GM21576 (cell line): ENCODE data around the gene AAK1.
A peak's percentile ranks its signal among the peaks of the same experiment; 100 is the strongest.
"Not testable (repeated sequence)": the region's sequence is repeated elsewhere in the genome, so short reads cannot be mapped to it uniquely, and the experiment has no call there.

Source experiments
- ATAC-seq: cut with Tn5 transposase; IDR thresholded peaks from one replicate; pipeline ENCODE4 v1.9.1; 2021; ENCODE audit warnings: mild to moderate bottlenecking, moderate library complexity; ENCODE audit not compliant: unreplicated experiment

Gene AAK1

GRCh38 chr2:69660637-69661036, 17.1 kb upstream of the AAK1 start:
- ATAC-seq, result no peak

- ATAC-seq, result no peak
Measured at GRCh38 chr2:69659941-69660483, 16.5 kb upstream of the AAK1 start.

- no peak for ATAC-seq
Measured at GRCh38 chr2:69659349-69659748, 15.8 kb upstream of the AAK1 start.

- ATAC-seq, result no peak
Measured at GRCh38 chr2:69652206-69652605, 8.7 kb upstream of the AAK1 start.

GRCh38 chr2:69647196-69647595, 3.7 kb upstream of the AAK1 start:
- not testable (repeated sequence) for ATAC-seq

GRCh38 chr2:69646714-69647113, 3.2 kb upstream of the AAK1 start:
- ATAC-seq, result no peak

GRCh38 chr2:69645921-69646320, 2.4 kb upstream of the AAK1 start:
- ATAC-seq, result no peak

- no peak for ATAC-seq
Measured at GRCh38 chr2:69645031-69645431, 1.5 kb upstream of the AAK1 start.

GRCh38 chr2:69644506-69644979, 1.0 kb upstream of the AAK1 start:
- ATAC-seq, result no peak

- peak; percentile 7 for ATAC-seq
Measured at GRCh38 chr2:69642709-69643601, 584 bp downstream of the AAK1 start.

- no peak for ATAC-seq
Measured at GRCh38 chr2:69641887-69642708, 1.4 kb downstream of the AAK1 start.

- ATAC-seq, result no peak
Measured at GRCh38 chr2:69641471-69641870, 2.1 kb downstream of the AAK1 start.

GRCh38 chr2:69639266-69639665, 4.3 kb downstream of the AAK1 start:
- ATAC-seq, result no peak

GRCh38 chr2:69638630-69639029, 4.9 kb downstream of the AAK1 start:
- no peak for ATAC-seq

GRCh38 chr2:69637923-69638322, 5.6 kb downstream of the AAK1 start:
- ATAC-seq, result no peak

GRCh38 chr2:69636395-69636794, 7.1 kb downstream of the AAK1 start:
- no peak for ATAC-seq

GRCh38 chr2:69635432-69635831, 8.1 kb downstream of the AAK1 start:
- ATAC-seq, result no peak

GRCh38 chr2:69634196-69634821, 9.2 kb downstream of the AAK1 start:
- no peak for ATAC-seq

- no peak for ATAC-seq
Measured at GRCh38 chr2:69631402-69631801, 12.1 kb downstream of the AAK1 start.

- no peak for ATAC-seq
Measured at GRCh38 chr2:69629921-69630608, 13.5 kb downstream of the AAK1 start.
